Left kidney (tissue), 8 donors: ENCODE results near the gene ELSPBP1. TPM values are rescaled to one million over a fixed set of nuclear protein-coding genes. Genes with fewer than 3 reads are reported as not detected.
"Not testable (repeated sequence)": the region's sequence is repeated elsewhere in the genome, so short reads cannot be mapped to it uniquely, and the experiment has no call there.

Experiments
- DNase-seq: peaks from one replicate; pipeline ENCODE4 v3.0.0-alpha.2; 2013
- long read RNA-seq, 8 donors: transcript quantifications; one replicate each; lab custom pipeline, GENCODE V29; 2026
- polyA plus RNA-seq: library from polyadenylated mRNA; unstranded; fragments of 120-200 nt; gene quantifications from one replicate; pipeline ENCODE4 v1.2.1, GENCODE V29; 2013; ENCODE audit not compliant: insufficient read length

The ELSPBP1 gene
- 0.25 TPM for polyA plus RNA-seq
- long read RNA-seq, donor 1, partial matches to known transcripts, result 0 of 1 reads
- long read RNA-seq, donor 1, other reads (novel, unspliced or antisense), result 0 of 1 reads
- long read RNA-seq, donor 2, result 0 reads
- long read RNA-seq, donor 3, result 0 reads
- long read RNA-seq, donor 4, result 0 reads
- long read RNA-seq, donor 5, result 0 reads
- long read RNA-seq, donor 6, result 0 reads
- long read RNA-seq, donor 7, result 0 reads
- long read RNA-seq, donor 8, result 0 reads

GRCh38 chr19:47994209-47994802, at the start of gene ELSPBP1:
Gene ELSPBP1, plus strand, starts transcription at chr19:47994632. Its CDS starts 14,036 bp downstream, at chr19:48008668.
- peak; percentile 74 for DNase-seq

GRCh38 chr19:47949852-47950521, 44.4 kb upstream of the ELSPBP1 start:
- not testable (repeated sequence) for DNase-seq

DNA sequence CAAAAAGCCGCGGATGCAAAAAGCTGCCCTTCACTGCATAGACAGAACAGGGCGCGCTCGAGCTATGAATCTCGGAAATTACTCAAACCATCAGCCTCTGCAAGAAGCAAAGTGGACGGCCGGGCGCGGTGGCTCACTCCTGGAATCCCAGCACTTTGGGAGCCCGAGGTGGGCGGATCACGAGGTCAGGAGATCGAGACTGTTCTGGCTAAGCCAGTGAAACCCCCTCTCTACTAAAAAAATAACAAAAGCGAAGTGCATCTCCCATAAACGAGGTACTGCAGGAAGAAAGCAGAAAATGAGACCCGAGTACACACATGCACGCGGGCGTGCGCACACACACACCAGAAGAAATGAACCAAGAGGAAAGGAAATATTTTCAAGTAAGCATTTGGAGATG, 42.3 kb upstream of the ELSPBP1 start:
- DNase-seq, result not testable (repeated sequence)

- DNase-seq, result not testable (repeated sequence)
Measured at GRCh38 chr19:47955936-47956335, 38.5 kb upstream of the ELSPBP1 start.

- DNase-seq, result no peak
Measured at GRCh38 chr19:47973529-47973928, 20.9 kb upstream of the ELSPBP1 start.

GRCh38 chr19:47991191-47991808, 3.1 kb upstream of the ELSPBP1 start:
- DNase-seq, result no peak

DNA sequence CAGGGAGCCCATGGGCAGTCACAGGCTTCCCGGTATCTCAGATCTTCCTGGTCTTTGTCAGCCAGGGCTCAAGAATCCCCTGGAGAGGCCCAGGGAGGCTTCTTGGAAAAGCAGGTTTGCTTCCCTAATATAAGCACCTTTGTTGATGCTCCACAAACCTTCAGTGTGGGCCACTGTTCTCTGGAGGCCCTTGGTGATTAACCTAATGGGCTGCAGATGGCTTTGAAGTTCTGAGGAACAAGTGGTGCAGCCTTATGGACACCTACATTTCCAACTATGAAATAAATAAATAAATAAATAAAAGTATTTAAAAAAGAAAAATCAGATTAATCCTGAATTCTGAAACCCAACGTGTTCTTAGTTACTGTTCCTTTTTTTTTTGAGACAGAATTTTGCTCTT, 2.4 kb upstream of the ELSPBP1 start, which contains the start of gene BSPH1:
Gene BSPH1, minus strand, starts transcription at position 101 of the 400 bp plus-strand sequence. Its CDS starts 89 bp downstream, at position 12.
- no peak for DNase-seq

- DNase-seq, result no peak
Measured at GRCh38 chr19:47996230-47996727, 1.8 kb downstream of the ELSPBP1 start.

DNA sequence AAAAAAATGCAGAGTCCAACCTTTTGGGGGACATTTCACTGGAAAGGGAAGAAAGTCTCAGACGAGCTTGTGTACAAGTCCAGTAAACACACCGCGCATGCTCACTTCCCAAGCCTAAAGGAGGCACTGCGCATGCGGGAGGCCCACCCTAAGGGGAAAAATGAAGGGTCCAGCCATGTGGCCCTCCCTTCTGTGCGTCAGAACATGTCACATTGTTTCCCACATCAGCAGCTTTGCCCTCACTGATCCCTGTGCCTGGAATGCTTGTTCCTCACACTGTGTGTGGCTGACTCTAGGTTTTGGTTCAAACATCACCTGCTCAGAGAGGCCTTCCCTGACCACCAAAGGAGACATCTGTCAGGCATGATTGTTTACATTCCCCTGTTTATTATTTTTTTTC, 4.4 kb downstream of the ELSPBP1 start:
- DNase-seq, result no peak

DNA sequence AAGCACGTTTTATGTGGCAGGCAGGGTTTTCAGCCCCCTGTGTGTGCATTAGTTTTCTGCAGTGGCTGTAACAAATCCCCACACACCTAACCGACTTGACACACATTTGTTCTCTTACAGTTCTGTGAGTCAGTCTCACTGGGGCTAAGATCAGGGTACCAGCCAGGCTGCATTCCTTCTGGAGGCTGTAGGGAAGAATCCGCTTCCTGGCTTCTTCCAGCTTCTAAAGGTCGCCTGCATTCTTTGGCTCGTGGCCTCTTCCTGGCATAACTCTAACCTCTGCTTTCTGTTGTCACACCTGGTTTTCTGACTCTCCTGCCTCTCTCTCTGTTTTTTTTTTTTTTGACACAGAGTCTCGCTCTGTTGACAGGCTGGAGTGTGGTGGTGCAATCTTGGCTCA, 6.4 kb downstream of the ELSPBP1 start:
- DNase-seq, result no peak

- no peak for DNase-seq
Measured at GRCh38 chr19:48004236-48004635, 9.8 kb downstream of the ELSPBP1 start.

DNA sequence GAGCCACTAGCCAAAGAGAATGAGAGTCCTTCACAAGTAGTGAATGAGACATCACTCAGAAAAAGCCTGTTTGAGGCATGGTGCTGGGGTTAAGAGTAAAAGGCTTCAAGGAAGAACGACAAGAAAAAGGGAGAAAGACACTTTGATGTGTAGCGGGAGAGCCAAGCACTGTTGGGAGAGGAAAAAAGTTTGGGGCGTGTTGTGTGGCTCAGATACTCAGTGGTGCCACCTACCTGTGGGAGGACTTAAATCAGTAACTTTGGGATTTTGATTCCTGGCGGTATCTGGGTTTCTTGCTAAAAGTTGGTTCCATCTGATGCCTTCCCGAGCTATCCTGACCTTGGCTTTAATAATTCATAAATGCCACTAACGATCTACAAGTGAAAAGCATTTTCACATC, 12.3 kb downstream of the ELSPBP1 start:
- no peak for DNase-seq

GRCh38 chr19:48010932-48011758, 16.7 kb downstream of the ELSPBP1 start:
- DNase-seq, result no peak

DNA sequence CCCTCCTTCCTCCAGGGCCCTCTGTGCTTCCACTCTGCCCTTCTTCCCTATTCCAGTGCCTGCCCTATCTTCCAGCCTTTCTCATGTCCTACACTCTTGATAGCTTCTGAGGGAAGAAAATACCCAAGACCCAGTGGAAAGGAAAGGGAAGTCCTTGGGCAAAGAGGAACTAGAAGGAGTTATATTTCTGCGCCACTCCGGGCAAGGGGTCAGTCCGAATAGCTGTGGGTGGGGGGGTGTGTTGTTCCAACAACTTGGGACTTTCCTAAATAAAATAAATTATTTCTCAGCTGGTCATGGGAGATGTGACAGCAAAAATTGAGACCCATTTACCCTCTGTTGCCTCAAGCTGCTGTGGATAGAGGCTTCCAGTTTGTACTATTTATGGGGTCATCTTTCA, 26.3 kb downstream of the ELSPBP1 start:
- DNase-seq, result no peak

DNA sequence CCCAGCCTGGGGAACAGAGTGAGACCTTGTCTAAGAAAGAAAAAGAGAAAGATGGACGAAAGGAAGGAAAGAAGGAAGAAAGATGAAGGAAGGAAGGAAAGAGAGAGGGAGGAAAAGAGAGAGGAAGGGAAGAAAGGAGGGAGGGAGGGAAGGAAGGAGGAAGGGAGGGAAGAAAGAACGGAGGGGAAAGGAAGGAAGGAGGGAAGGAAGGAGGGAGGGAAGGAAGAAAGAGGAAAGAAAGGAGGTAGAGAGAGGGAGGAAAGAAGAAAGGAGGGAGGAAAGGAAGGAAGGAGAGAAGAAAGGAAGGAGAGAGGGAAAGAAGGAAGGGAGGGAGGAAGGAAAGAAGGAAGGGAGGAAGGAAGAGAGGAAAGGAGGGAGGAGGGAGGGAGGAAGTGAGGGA, 28.6 kb downstream of the ELSPBP1 start:
- no peak for DNase-seq

DNA sequence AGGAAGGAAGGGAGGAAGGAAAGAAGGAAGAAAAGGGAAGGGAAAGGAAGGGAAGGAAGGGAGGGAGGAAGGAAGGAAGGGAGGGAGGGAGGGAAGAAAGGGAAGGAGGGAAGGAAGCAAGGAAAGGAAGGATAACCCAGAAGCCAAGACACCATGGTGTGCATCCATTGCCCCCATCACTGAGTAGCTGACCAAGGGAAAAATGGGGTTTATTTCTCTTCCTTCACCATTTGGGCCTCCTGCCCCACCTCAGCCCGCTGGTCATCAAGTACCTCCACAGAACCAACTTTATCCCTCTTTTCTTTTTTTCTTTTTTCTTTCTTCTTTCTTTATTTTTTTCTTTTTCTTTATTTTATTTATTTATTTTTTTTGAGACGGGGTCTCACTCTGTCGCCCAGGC, 29.1 kb downstream of the ELSPBP1 start:
- DNase-seq, result no peak

- no peak for DNase-seq
Measured at GRCh38 chr19:48025480-48025879, 31.0 kb downstream of the ELSPBP1 start.

- no peak for DNase-seq
Measured at GRCh38 chr19:48029431-48029830, 35.0 kb downstream of the ELSPBP1 start.

- DNase-seq, result no peak
Measured at GRCh38 chr19:48030073-48030472, 35.6 kb downstream of the ELSPBP1 start.

- DNase-seq, result no peak
Measured at GRCh38 chr19:48033604-48034003, 39.2 kb downstream of the ELSPBP1 start.

DNA sequence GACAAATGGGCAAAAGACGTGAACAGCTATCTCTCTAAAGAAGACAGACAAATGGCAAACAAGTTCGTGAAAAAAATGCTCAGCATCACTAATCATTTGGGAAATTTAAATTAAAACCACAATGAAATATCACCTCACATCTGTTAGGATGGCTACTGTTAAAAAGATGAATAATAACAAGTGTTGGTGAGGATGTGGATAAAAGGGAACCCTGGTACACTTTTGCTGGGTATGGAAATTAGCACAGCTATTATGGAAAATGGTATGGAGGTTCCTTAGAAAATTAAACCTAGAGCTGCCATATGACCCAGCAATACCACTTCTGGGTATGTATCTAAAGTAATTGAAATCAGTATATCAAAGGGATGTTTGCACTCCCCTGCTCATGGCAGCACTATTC, 42.3 kb downstream of the ELSPBP1 start:
- DNase-seq, result no peak
